H1 (cell line): ENCODE measurements around the gene KIF3B. TPM values are rescaled to one million over a fixed set of nuclear protein-coding genes. Genes with fewer than 3 reads are reported as not detected.

Experiments
- CTCF ChIA-PET: fragments of 300-600 bp; sonication (Branson Sonifier 250); formaldehyde crosslinking; loops from one replicate; lab custom pipeline; 2021; ENCODE audit not compliant: partially characterized antibody; lab: Charles Lee
- POLR2A ChIA-PET: fragments of 300-600 bp; sonication (Branson Sonifier 250); formaldehyde crosslinking; loops from one replicate; lab custom pipeline; 2021; ENCODE audit warnings: inconsistent platforms; ENCODE audit not compliant: partially characterized antibody; lab: Charles Lee
- DNase-seq, 2 experiments: peaks; one replicate each; pipeline versions ENCODE4 v3.0.0 to v3.0.0-alpha.2; 2010 to 2022; ENCODE audit warnings: low spot score in 2 of 2, low read depth in 1 of 2, mixed read lengths in 1 of 2
- FAIRE-seq: peaks from 2 replicates; lab custom pipeline; 2011; peaks lifted over from hg19 to GRCh38; lab: Jason Lieb, UNC
- H2AFZ ChIP-seq: 2 replicates; pipeline ENCODE4 v1.8.1; 2012; ENCODE audit warnings: low read length, inconsistent platforms
- H2AK5ac ChIP-seq: 2 replicates; pipeline ENCODE4 v1.6.1; 2013; ENCODE audit warnings: low read depth, low read length
- H2BK120ac ChIP-seq: replicated peaks from 2 replicates; pipeline ENCODE3; 2013; ENCODE audit warnings: low read depth, low read length, inconsistent platforms
- H2BK12ac ChIP-seq: 2 replicates; pipeline ENCODE4 v1.6.1; 2013; ENCODE audit warnings: low read depth, low read length
- H2BK15ac ChIP-seq: 2 replicates; pipeline ENCODE4 v1.6.1; 2013; ENCODE audit warnings: low read length
- H2BK20ac ChIP-seq: 2 replicates; pipeline ENCODE4 v1.6.1; 2013; ENCODE audit warnings: low read length
- H2BK5ac ChIP-seq: 2 replicates; pipeline ENCODE4 v1.6.1; 2013; ENCODE audit warnings: low read depth, low read length
- H3K14ac ChIP-seq: 2 replicates; pipeline ENCODE4 v1.6.1; 2013; ENCODE audit warnings: inconsistent platforms; ENCODE audit not compliant: insufficient read length
- H3K18ac ChIP-seq: 2 replicates; pipeline ENCODE4 v1.6.1; 2013; ENCODE audit warnings: low read length; ENCODE audit errors: extremely low read depth
- H3K23ac ChIP-seq: 2 replicates; pipeline ENCODE4 v1.6.1; 2013; ENCODE audit warnings: inconsistent platforms; ENCODE audit not compliant: insufficient read length
- H3K23me2 ChIP-seq: 2 replicates; pipeline ENCODE4 v1.6.1; 2013; ENCODE audit warnings: low read depth, low read length
- H3K27ac ChIP-seq: 2 replicates; pipeline ENCODE4 v1.6.1; 2011; ENCODE audit warnings: low read depth, low read length, inconsistent platforms
- H3K27me3 ChIP-seq, 4 experiments: replicated peaks in 1 of 4; 1 replicate in 1 of 4; 2 replicates in 3 of 4; pipeline versions ENCODE4 v1.6.1 to v1.8.1; 2011 to 2013; ENCODE audit warnings: low read length in 3 of 4, mild to moderate bottlenecking in 3 of 4, inconsistent platforms in 2 of 4, mixed read lengths in 2 of 4, moderate library complexity in 1 of 4; ENCODE audit not compliant: control insufficient read depth in 3 of 4, insufficient read depth in 3 of 4; ENCODE audit errors: extremely low read depth in 1 of 4
- H3K36me3 ChIP-seq, 4 experiments: 2 replicates each; pipeline versions ENCODE4 v1.6.1 to v1.8.1; 2011 to 2013; ENCODE audit warnings: mild to moderate bottlenecking in 4 of 4, low read length in 3 of 4, moderate library complexity in 2 of 4, control low read depth in 1 of 4, inconsistent platforms in 1 of 4; ENCODE audit not compliant: insufficient read depth in 4 of 4, control insufficient read depth in 2 of 4
- H3K4ac ChIP-seq: replicated peaks from 2 replicates; pipeline ENCODE3; 2013; ENCODE audit warnings: low read length, low read depth, mixed read lengths, inconsistent platforms; ENCODE audit not compliant: insufficient read length
- H3K4me1 ChIP-seq, 4 experiments: replicated peaks in 1 of 4; 1 replicate in 1 of 4; 2 replicates in 3 of 4; pipeline versions ENCODE4 v1.6.1 to v1.8.1; 2011 to 2013; ENCODE audit warnings: low read length in 3 of 4, inconsistent platforms in 2 of 4, mixed read lengths in 1 of 4; ENCODE audit not compliant: insufficient read depth in 4 of 4, control insufficient read depth in 3 of 4
- H3K4me2 ChIP-seq, 2 experiments: 2 replicates each; pipeline versions ENCODE4 v1.6.1 to v1.8.1; 2011 to 2013; ENCODE audit warnings: low read depth in 2 of 2, low read length in 2 of 2, control low read depth in 1 of 2, inconsistent platforms in 1 of 2, mild to moderate bottlenecking in 1 of 2; ENCODE audit not compliant: insufficient read depth in 1 of 2
- H3K4me3 ChIP-seq, 4 experiments: fragments of 200-600, 300-600 bp in 1 of 4; sonication (generic), shearing (Covaris generic), sonication (Bioruptor Twin) in 1 of 4; 2 replicates each; pipeline versions ENCODE4 v1.5.1 to v1.8.1; 2011 to 2016; ENCODE audit warnings: low read length in 4 of 4, low read depth in 3 of 4, control low read depth in 2 of 4, inconsistent platforms in 2 of 4, mild to moderate bottlenecking in 2 of 4, mixed read lengths in 1 of 4, moderate library complexity in 1 of 4; ENCODE audit not compliant: insufficient read depth in 2 of 4; ENCODE audit errors: extremely low read depth in 1 of 4
- H3K56ac ChIP-seq: replicated peaks from 2 replicates; pipeline ENCODE3; 2013; ENCODE audit warnings: low read depth, mild to moderate bottlenecking, mixed read lengths, low read length, inconsistent platforms; ENCODE audit not compliant: insufficient read length
- H3K79me1 ChIP-seq: 2 replicates; pipeline ENCODE4 v1.6.1; 2013; ENCODE audit warnings: low read depth, low read length, control low read depth
- H3K79me2 ChIP-seq, 2 experiments: 2 replicates each; pipeline versions ENCODE4 v1.6.1 to v1.8.1; 2012 to 2013; ENCODE audit warnings: low read length in 2 of 2, mild to moderate bottlenecking in 2 of 2, inconsistent platforms in 1 of 2; ENCODE audit not compliant: insufficient read depth in 2 of 2, control insufficient read depth in 1 of 2
- H3K9ac ChIP-seq, 4 experiments: replicated peaks in 1 of 4; 1 replicate in 1 of 4; 2 replicates in 3 of 4; pipeline versions ENCODE4 v1.6.1 to v1.8.1; 2011 to 2013; ENCODE audit warnings: low read depth in 3 of 4, low read length in 3 of 4, control low read depth in 2 of 4, mild to moderate bottlenecking in 2 of 4, moderate library complexity in 2 of 4, inconsistent platforms in 1 of 4; ENCODE audit errors: extremely low read depth in 1 of 4
- H3K9me3 ChIP-seq, 2 experiments: 2 replicates each; pipeline versions ENCODE4 v1.6.1 to v1.8.1; 2012 to 2013; ENCODE audit warnings: mild to moderate bottlenecking in 2 of 2, moderate library complexity in 2 of 2, control low read depth in 1 of 2, inconsistent platforms in 1 of 2, low read depth in 1 of 2, low read length in 1 of 2, mixed read lengths in 1 of 2; ENCODE audit not compliant: insufficient read depth in 2 of 2
- H4K20me1 ChIP-seq, 2 experiments: replicated peaks in 1 of 2; 2 replicates each; pipeline versions ENCODE3 to v1.8.1; 2011 to 2013; ENCODE audit warnings: inconsistent platforms in 2 of 2, low read length in 2 of 2, mild to moderate bottlenecking in 1 of 2; ENCODE audit not compliant: insufficient read depth in 2 of 2, control insufficient read depth in 1 of 2
- H4K5ac ChIP-seq: 2 replicates; pipeline ENCODE4 v1.6.1; 2013; ENCODE audit warnings: low read length, low read depth, mixed read lengths, inconsistent platforms; ENCODE audit not compliant: insufficient read length
- H4K8ac ChIP-seq: 2 replicates; pipeline ENCODE4 v1.8.0; 2013; ENCODE audit warnings: mild to moderate bottlenecking, moderate library complexity, low read length, inconsistent platforms; ENCODE audit not compliant: insufficient read depth; ENCODE audit errors: extremely low read depth
- H4K91ac ChIP-seq: replicated peaks from 2 replicates; pipeline ENCODE3; 2013; ENCODE audit warnings: low read length, mixed read lengths, inconsistent platforms; ENCODE audit not compliant: insufficient read length
- FOSL1 ChIP-seq: IDR thresholded peaks from 2 replicates; pipeline ENCODE4 v1.6.1; 2011; ENCODE audit warnings: mild to moderate bottlenecking, low read depth, low read length, moderate library complexity; ENCODE audit not compliant: insufficient read depth
- WGBS, 2 experiments: shearing (Covaris generic) in 1 of 2; methylation state at CpG; one replicate each; pipeline versions ENCODE4 v1.1.6 to v1.1.7; 2013 to 2015; ENCODE audit warnings: low lambda C conversion rate in 2 of 2, mixed read lengths in 2 of 2, inconsistent platforms in 1 of 2, low coverage in 1 of 2, missing lambda C conversion rate in 1 of 2; ENCODE audit not compliant: insufficient replicate concordance in 2 of 2, insufficient coverage in 1 of 2, insufficient read length in 1 of 2; ENCODE audit errors: extremely low coverage in 1 of 2, missing lambda C conversion rate in 1 of 2; 5-methylcytosine and 5-hydroxymethylcytosine counted together
- polyA plus RNA-seq, 7 experiments: library from polyadenylated mRNA; depleted of rRNA in 3 of 7; stranded (reverse) in 5 of 7; unstranded in 2 of 7; fragments of >200 nt in 5 of 7; fragments of 200-250 nt in 2 of 7; gene quantifications; 1 replicate in 5 of 7; 2 replicates in 1 of 7; 4 replicates in 1 of 7; pipeline versions ENCODE4 v1.2.1 to v1.2.3, GENCODE V29; 2011 to 2013; ENCODE audit warnings: missing spikeins in 2 of 7, mixed read lengths in 2 of 7
- total RNA-seq: library from RNA; stranded (reverse); fragmentation: NEBNext Ultra II Directional; extraction: Animal tissue kit (Norgen Biotek cat#: 25700); gene quantifications from 2 replicates; pipeline ENCODE4 v1.2.1, GENCODE V29; 2021

KIF3B gene
- total and polyA plus RNA-seq, 2 of the 8 experiments (the other 6 are each of a cell fraction or from before 2014, with no cell fraction given): 10.1 to 22.4 TPM

DNA sequence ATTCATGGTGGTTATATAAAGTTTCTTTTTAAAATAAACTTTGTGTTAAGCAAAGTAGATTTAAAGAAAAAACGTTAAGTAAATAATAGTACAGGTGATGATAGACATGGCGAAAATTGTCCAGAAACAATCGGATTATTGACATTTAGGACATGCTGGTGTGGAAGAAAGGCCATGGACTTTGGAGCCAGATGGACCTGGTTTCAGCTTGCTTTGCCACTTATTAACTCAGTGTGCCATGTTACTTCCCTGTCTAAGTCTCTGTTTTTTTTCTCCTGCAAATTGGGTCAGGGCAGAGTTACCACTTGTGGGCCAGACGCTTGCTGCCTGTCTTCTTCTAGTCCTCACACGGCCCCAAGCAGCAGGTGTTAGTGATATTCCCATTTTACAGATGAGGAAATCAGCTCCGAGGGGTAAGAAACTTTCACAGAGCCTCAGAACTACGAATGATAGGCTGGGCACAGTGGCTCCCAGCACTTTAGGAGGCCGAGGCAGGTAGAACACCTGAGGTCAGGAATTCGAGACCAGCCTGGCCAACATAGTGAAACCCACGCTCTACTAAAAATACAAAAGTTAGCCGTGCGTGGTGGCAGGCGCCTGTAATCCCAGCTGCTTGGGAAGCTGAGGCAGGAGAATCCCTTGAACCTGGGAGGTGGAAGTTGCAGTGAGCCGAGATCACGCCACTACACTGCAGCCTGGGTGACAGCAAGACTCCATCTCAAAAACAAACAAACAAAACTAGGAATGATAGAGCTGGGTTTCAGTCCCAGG lies 12.4 kb downstream of the KIF3B start:
- Histone ChIP-seq H3K4me3 (no peak overlapping the region), H3K18ac (no peak overlapping the region), H3K27me3 (no peaks in the 10 kb centered on the region), H2AK5ac (no peak overlapping the region), H3K9ac (no peak overlapping the region), H2BK12ac (no peak overlapping the region), H2BK15ac (no peak overlapping the region), H3K79me2 (no peaks in the 10 kb centered on the region), H3K9me3 (no peaks in the 10 kb centered on the region), H3K4ac (no peak overlapping the region), H4K20me1 (peaks cover 0 to 8% of the 10 kb centered on the region in 2 experiments), H3K79me1 (no peaks in the 10 kb centered on the region; the same call in 1 of the 2 replicates), H2BK20ac (no peak overlapping the region), H4K91ac (no peak overlapping the region), H4K5ac (no peak overlapping the region), H3K56ac (no peak overlapping the region), H2AFZ (no peak overlapping the region), H3K14ac (no peak overlapping the region), H3K4me2 (no peak overlapping the region), H4K8ac (no peak overlapping the region), H2BK5ac (no peak overlapping the region), H3K4me1 (no peaks in the 10 kb centered on the region), H3K23ac (no peak overlapping the region), H3K23me2 (no peaks in the 10 kb centered on the region), H3K36me3 (no peaks in the 10 kb centered on the region), H2BK120ac (no peak overlapping the region), H3K27ac (no peak overlapping the region)
- no peak for DNase-seq
- POLR2A ChIA-PET: interaction anchor here (1.0 kb wide), 1 partner anchor 9 kb away, joined by 3 read pairs; no protein-coding TSS in a partner anchor
- whole genome bisulfite sequencing, 2 experiments: 91% methylated on average over 15 of the region's 15 CpGs; no CpG with 5 or more reads in 1 of the 2 experiments
- no peak for TF ChIP-seq FOSL1
- CTCF ChIA-PET: interaction anchor here (1.1 to 1.4 kb wide), 2 partner anchors 24 to 116 kb away, joined by 3 to 4 read pairs; no protein-coding TSS in a partner anchor
- no peak for FAIRE-seq
